ENCODE measurements around the gene DOK7.

GRCh38 chr4:3481113-3481531 lies 18.0 kb downstream of the DOK7 start:
- TF ChIP-seq MAX (IDR thresholded peaks at IDR 0.05) (no peak), REST (IDR thresholded peaks at IDR 0.05) (no peak), CTCF (IDR thresholded peaks at IDR 0.05; ENCODE audit: low read depth, low read length, missing input control) (no peak), ATF3 (IDR thresholded peaks at IDR 0.05) (no peak), NR2F2 (IDR thresholded peaks at IDR 0.05) (no peak)
